SK-N-SH (cell line): Measurements from ENCODE around the gene STK32C. TPM values are rescaled to one million over a fixed set of nuclear protein-coding genes. Genes with fewer than 3 reads are reported as not detected.

ENCODE experiments used
- CTCF ChIA-PET: fragments of 300-600, 350-600 bp; formaldehyde crosslinking; extraction: SDS; loops from one replicate; lab custom pipeline; 2021; lab: Yijun Ruan, JAX
- POLR2A ChIA-PET: fragments of 350-600 bp; sonication (Branson Sonifier 250); formaldehyde crosslinking; extraction: SDS; loops from one replicate; lab custom pipeline; 2020; ENCODE audit warnings: antibody characterized with exemption, inconsistent platforms; lab: Yijun Ruan, JAX
- DNase-seq: peaks from one replicate; pipeline ENCODE4 v3.0.0; 2012
- H2AFZ ChIP-seq: fragments of 200-600 bp; sonication (generic); 2 replicates; pipeline ENCODE4 v1.8.1; 2016; ENCODE audit warnings: antibody characterized with exemption, mild to moderate bottlenecking, low read depth
- H3F3A ChIP-seq: fragments of 200-600 bp; sonication (generic); replicated peaks from 2 replicates; pipeline ENCODE3; 2016; ENCODE audit warnings: antibody characterized with exemption, mild to moderate bottlenecking; ENCODE audit not compliant: insufficient read depth
- H3K27ac ChIP-seq, 2 experiments: fragments of 200-500 bp in 1 of 2; fragments of 200-600 bp in 1 of 2; sonication (Bioruptor generic) in 1 of 2; sonication (generic), shearing (Covaris generic) in 1 of 2; 2 replicates each; pipeline versions ENCODE4 v1.5.1 to v1.6.1; 2014 to 2016; ENCODE audit warnings: low read depth in 2 of 2, inconsistent platforms in 1 of 2, low read length in 1 of 2, mild to moderate bottlenecking in 1 of 2, mixed read lengths in 1 of 2
- H3K27me3 ChIP-seq: fragments of 200-600 bp; sonication (generic), shearing (Covaris generic); 2 replicates; pipeline ENCODE4 v1.6.1; 2016; ENCODE audit warnings: mixed run types; ENCODE audit not compliant: insufficient read depth
- H3K36me3 ChIP-seq, 2 experiments: fragments of 200-500 bp in 1 of 2; fragments of 200-600 bp in 1 of 2; sonication (Bioruptor generic) in 1 of 2; sonication (generic) in 1 of 2; replicated peaks in 1 of 2; 2 replicates each; pipeline versions ENCODE3 to v1.5.1; 2014 to 2016; ENCODE audit warnings: low read length in 1 of 2, mild to moderate bottlenecking in 1 of 2; ENCODE audit not compliant: insufficient read depth in 2 of 2, control insufficient read depth in 1 of 2
- H3K4me1 ChIP-seq, 2 experiments: fragments of 200-500 bp in 1 of 2; fragments of 200-600 bp in 1 of 2; sonication (Bioruptor generic) in 1 of 2; sonication (generic), shearing (Covaris generic) in 1 of 2; 2 replicates each; pipeline versions ENCODE4 v1.5.1 to v1.6.1; 2014 to 2016; ENCODE audit warnings: low read depth in 1 of 2, low read length in 1 of 2, mixed run types in 1 of 2; ENCODE audit not compliant: insufficient read depth in 2 of 2, control insufficient read depth in 1 of 2
- H3K4me2 ChIP-seq: fragments of 200-600 bp; sonication (generic), shearing (Covaris generic); 2 replicates; pipeline ENCODE4 v1.6.1; 2017; ENCODE audit warnings: mixed run types
- H3K4me3 ChIP-seq, 2 experiments: fragments of 200-500 bp in 1 of 2; fragments of 200-600 bp in 1 of 2; sonication (Bioruptor generic) in 1 of 2; sonication (generic), shearing (Covaris generic) in 1 of 2; 2 replicates each; pipeline versions ENCODE4 v1.5.1 to v1.8.1; 2014 to 2016; ENCODE audit warnings: low read depth in 2 of 2, inconsistent platforms in 1 of 2, low read length in 1 of 2, mild to moderate bottlenecking in 1 of 2, mixed read lengths in 1 of 2, moderate library complexity in 1 of 2
- H3K79me2 ChIP-seq: fragments of 200-600 bp; sonication (generic); 2 replicates; pipeline ENCODE4 v1.8.1; 2017; ENCODE audit warnings: mild to moderate bottlenecking; ENCODE audit not compliant: insufficient read depth
- H3K9ac ChIP-seq: fragments of 200-600 bp; sonication (generic); 2 replicates; pipeline ENCODE4 v1.6.1; 2017; ENCODE audit warnings: mixed run types
- H3K9me2 ChIP-seq: fragments of 200-600 bp; sonication (generic); 2 replicates; pipeline ENCODE4 v1.6.1; 2017; ENCODE audit warnings: mixed run types
- H3K9me3 ChIP-seq: fragments of 200-600 bp; sonication (generic); 2 replicates; pipeline ENCODE4 v1.6.1; 2017; ENCODE audit warnings: mixed run types, mild to moderate bottlenecking, moderate library complexity
- H4K20me1 ChIP-seq: fragments of 200-600 bp; sonication (generic); 2 replicates; pipeline ENCODE4 v1.6.1; 2017; ENCODE audit warnings: mild to moderate bottlenecking, mixed run types; ENCODE audit not compliant: insufficient read depth
- CHD2 ChIP-seq: fragments of 150-350 bp; IDR thresholded peaks from 2 replicates; pipeline ENCODE4 v1.6.1; 2018; ENCODE audit warnings: low read length; ENCODE audit not compliant: partially characterized antibody
- EZH2phosphoT487 ChIP-seq: fragments of 200-600 bp; sonication (generic); IDR thresholded peaks from 2 replicates; pipeline ENCODE4 v1.6.1; 2017; ENCODE audit warnings: low read depth, mixed run types, mild to moderate bottlenecking, antibody characterized with exemption, moderate library complexity, borderline replicate concordance
- JUND ChIP-seq: IDR thresholded peaks from 2 replicates; pipeline ENCODE4 v1.4.0; 2012
- POLR2AphosphoS5 ChIP-seq: IDR thresholded peaks from 2 replicates; pipeline ENCODE4 v1.6.1; 2012; ENCODE audit warnings: low read depth, low read length
- RAD21 ChIP-seq: IDR thresholded peaks from 2 replicates; pipeline ENCODE4 v1.6.1; 2012; ENCODE audit warnings: mild to moderate bottlenecking, low read length
- RXRA ChIP-seq: IDR thresholded peaks from 2 replicates; pipeline ENCODE4 v1.4.0; 2012; ENCODE audit warnings: low read depth, mild to moderate bottlenecking, borderline replicate concordance
- SIN3A ChIP-seq: IDR thresholded peaks from 2 replicates; pipeline ENCODE4 v1.6.1; 2012; ENCODE audit warnings: low read depth, mild to moderate bottlenecking, low read length, moderate library complexity, borderline replicate concordance
- SMC3 ChIP-seq: IDR thresholded peaks from 2 replicates; pipeline ENCODE4 v1.6.1; 2012; ENCODE audit warnings: low read depth, low read length, improper control_type of control experiment
- TAF1 ChIP-seq: IDR thresholded peaks from 2 replicates; pipeline ENCODE4 v1.6.1; 2012; ENCODE audit warnings: low read depth, mild to moderate bottlenecking, low read length, moderate library complexity, borderline replicate concordance
- WGBS: methylation state at CpG from one replicate; pipeline ENCODE4 v1.1.6; 2017; ENCODE audit warnings: low lambda C conversion rate; 5-methylcytosine and 5-hydroxymethylcytosine counted together
- polyA plus RNA-seq, 3 experiments: library from polyadenylated mRNA; depleted of rRNA; stranded (reverse); fragments of >200 nt; gene quantifications; 2 replicates each; pipeline ENCODE4 v1.2.3, GENCODE V29; 2012
- TF ChIP-seq, protein P1 (sequence below): IDR thresholded peaks from 2 replicates; pipeline ENCODE4 v1.4.0; 2012; ENCODE audit warnings: low read depth, borderline replicate concordance
- TF ChIP-seq, protein P2 (sequence below): IDR thresholded peaks from 2 replicates; pipeline ENCODE4; 2012
- TF ChIP-seq, protein P3 (sequence below): IDR thresholded peaks from 2 replicates; pipeline ENCODE4 v1.4.0; 2012; ENCODE audit warnings: low read depth, borderline replicate concordance
- TF ChIP-seq, protein P4 (sequence below): fragments of 200-600 bp; sonication (generic); IDR thresholded peaks from 2 replicates; pipeline ENCODE4 v1.6.1; 2017; ENCODE audit warnings: antibody characterized with exemption, mild to moderate bottlenecking, moderate library complexity

Gene STK32C
- polyA plus RNA-seq, 1 of the 3 experiments (the other 2 are of a cell fraction): 27.8 TPM

DNA sequence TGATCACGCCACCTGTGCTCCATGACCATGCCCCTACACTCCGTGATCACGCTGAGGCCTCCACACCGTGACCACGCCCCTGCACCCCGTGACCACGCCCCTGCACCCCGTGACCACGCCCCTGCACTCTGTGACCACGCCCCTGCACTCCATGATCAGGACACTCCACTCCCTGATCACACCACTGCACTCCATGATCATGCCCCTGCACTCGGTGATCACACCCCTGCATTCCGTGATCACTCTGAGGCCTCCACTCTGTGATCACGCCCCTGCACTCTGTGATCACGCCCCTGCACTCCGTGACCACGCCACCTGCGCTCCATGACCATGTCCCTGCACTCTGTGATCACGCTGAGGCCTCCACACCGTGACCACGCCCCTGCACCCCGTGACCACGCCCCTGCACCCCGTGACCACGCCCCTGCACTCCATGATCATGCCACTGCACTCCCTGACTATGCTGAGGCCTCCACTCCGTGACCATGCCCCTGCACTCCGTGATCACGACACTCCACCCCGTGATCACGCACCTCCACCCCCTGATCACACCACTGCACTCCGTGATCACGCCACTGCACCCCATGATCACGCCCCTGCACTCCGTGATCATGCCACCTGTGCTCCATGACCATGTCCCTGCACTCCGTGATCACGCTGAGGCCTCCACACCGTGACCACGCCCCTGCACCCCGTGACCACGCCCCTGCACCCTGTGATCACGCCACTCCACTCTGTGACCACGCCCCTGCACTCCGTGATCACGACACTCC is 27.7 kb downstream of the STK32C start:
- no peaks in the 10 kb centered on the region for H3K9me2 ChIP-seq
- H3K27me3 ChIP-seq: no peaks in the 10 kb centered on the region
- no peak overlapping the region for H3K4me3 ChIP-seq
- H3K36me3 ChIP-seq: no peaks in the 10 kb centered on the region
- H3F3A ChIP-seq: no peaks in the 10 kb centered on the region
- H2AFZ ChIP-seq: no peak overlapping the region
- no peak overlapping the region for H3K9ac ChIP-seq
- CTCF ChIA-PET: no interaction called here
- no peaks in the 10 kb centered on the region for H4K20me1 ChIP-seq
- WGBS: 84% methylated on average over 43 of the region's 43 CpGs
- H3K27ac ChIP-seq: no peak overlapping the region
- no peak for DNase-seq
- H3K79me2 ChIP-seq: no peaks in the 10 kb centered on the region
- H3K4me1 ChIP-seq: peaks cover 0 to 25% of the 10 kb centered on the region in 2 experiments; a peak in 1 of 4 replicates
- POLR2A ChIA-PET: no interaction called here
- no peaks in the 10 kb centered on the region for H3K9me3 ChIP-seq
- no peak for TF ChIP-seq RAD21
- TF ChIP-seq, protein P1, sequence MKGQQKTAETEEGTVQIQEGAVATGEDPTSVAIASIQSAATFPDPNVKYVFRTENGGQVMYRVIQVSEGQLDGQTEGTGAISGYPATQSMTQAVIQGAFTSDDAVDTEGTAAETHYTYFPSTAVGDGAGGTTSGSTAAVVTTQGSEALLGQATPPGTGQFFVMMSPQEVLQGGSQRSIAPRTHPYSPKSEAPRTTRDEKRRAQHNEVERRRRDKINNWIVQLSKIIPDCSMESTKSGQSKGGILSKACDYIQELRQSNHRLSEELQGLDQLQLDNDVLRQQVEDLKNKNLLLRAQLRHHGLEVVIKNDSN: no peak
- TF ChIP-seq EZH2phosphoT487: no peak
- TF ChIP-seq TAF1: no peak
- TF ChIP-seq, protein P2, sequence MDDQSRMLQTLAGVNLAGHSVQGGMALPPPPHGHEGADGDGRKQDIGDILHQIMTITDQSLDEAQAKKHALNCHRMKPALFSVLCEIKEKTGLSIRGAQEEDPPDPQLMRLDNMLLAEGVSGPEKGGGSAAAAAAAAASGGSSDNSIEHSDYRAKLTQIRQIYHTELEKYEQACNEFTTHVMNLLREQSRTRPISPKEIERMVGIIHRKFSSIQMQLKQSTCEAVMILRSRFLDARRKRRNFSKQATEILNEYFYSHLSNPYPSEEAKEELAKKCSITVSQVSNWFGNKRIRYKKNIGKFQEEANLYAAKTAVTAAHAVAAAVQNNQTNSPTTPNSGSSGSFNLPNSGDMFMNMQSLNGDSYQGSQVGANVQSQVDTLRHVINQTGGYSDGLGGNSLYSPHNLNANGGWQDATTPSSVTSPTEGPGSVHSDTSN: no peak
- TF ChIP-seq JUND: no peak
- no peak for TF ChIP-seq CHD2
- TF ChIP-seq, protein P3, sequence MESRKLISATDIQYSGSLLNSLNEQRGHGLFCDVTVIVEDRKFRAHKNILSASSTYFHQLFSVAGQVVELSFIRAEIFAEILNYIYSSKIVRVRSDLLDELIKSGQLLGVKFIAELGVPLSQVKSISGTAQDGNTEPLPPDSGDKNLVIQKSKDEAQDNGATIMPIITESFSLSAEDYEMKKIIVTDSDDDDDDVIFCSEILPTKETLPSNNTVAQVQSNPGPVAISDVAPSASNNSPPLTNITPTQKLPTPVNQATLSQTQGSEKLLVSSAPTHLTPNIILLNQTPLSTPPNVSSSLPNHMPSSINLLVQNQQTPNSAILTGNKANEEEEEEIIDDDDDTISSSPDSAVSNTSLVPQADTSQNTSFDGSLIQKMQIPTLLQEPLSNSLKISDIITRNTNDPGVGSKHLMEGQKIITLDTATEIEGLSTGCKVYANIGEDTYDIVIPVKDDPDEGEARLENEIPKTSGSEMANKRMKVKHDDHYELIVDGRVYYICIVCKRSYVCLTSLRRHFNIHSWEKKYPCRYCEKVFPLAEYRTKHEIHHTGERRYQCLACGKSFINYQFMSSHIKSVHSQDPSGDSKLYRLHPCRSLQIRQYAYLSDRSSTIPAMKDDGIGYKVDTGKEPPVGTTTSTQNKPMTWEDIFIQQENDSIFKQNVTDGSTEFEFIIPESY: no peak
- TF ChIP-seq RXRA: no peak
- TF ChIP-seq POLR2AphosphoS5: no peak
- TF ChIP-seq SMC3: no peak
- TF ChIP-seq, protein P4, sequence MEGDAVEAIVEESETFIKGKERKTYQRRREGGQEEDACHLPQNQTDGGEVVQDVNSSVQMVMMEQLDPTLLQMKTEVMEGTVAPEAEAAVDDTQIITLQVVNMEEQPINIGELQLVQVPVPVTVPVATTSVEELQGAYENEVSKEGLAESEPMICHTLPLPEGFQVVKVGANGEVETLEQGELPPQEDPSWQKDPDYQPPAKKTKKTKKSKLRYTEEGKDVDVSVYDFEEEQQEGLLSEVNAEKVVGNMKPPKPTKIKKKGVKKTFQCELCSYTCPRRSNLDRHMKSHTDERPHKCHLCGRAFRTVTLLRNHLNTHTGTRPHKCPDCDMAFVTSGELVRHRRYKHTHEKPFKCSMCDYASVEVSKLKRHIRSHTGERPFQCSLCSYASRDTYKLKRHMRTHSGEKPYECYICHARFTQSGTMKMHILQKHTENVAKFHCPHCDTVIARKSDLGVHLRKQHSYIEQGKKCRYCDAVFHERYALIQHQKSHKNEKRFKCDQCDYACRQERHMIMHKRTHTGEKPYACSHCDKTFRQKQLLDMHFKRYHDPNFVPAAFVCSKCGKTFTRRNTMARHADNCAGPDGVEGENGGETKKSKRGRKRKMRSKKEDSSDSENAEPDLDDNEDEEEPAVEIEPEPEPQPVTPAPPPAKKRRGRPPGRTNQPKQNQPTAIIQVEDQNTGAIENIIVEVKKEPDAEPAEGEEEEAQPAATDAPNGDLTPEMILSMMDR: no peak
- no peak for TF ChIP-seq SIN3A
- no peak overlapping the region for H3K4me2 ChIP-seq
